ENCODE measurements around the gene CFAP44.
"Not testable (repeated sequence)": the region's sequence is repeated elsewhere in the genome, so short reads cannot be mapped to it uniquely, and the experiment has no call there.

Gene CFAP44, protein sequence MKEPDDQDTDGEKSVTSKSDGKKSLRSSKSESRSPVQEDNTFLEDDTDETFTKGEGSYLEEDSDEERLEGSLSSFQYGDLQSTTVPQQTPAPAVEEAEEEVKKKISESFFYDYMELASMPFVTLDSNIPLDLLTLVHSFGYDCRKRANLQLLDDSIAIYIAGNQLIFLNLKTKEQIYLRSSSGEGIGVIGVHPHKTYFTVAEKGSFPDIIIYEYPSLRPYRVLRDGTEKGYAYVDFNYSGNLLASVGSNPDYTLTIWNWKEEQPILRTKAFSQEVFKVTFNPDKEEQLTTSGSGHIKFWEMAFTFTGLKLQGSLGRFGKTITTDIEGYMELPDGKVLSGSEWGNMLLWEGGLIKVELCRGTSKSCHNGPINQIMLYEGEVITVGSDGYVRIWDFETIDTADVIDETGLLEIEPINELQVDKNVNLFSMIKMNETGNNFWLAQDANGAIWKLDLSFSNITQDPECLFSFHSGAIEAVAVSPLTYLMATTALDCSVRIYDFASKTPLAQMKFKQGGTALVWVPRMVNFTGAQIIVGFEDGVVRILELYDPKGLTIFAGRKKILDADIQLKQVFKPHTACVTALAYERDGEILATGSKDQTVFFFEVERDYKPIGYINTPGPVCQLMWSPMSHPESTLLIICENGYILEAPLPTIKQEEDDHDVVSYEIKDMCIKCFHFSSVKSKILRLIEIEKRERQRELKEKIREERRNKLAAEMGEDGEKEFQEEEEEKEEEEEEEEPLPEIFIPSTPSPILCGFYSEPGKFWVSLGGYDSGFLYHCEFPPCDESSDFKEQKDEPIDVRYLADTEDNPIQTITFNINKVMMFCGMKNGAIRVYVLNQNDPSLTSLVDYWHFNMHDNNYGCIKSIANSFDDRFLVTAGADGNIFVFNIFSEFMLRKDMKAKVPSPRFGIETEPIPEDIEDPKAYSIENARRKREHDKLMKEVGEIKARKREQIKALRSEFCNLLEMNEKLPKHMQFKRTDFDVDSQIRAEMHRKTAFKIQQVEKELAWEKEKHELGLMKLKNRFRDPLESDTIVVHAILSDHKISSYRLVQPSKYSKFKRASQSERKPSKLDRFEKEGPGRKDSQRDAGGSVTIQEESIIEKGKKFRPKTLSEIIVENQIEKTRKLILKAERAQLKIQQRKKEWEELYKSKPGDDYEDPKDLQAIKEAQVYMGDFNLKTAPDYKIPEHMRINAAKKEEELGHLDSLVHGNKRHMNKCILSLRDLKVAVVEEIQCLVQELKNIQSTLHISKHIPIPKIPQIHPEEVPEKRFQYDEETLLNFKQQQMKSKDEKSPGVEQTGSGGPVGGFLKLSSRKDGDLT (N-terminal part only)

GRCh38 chr3:113441051-113441770 is at the start of gene CFAP44:
CFAP44 (minus strand) TSS chr3:113441493; CDS start chr3:113433664, 7,829 bp downstream.
- DNase-seq (ENCODE audit: low spot score), result peak; percentile 96

DNA sequence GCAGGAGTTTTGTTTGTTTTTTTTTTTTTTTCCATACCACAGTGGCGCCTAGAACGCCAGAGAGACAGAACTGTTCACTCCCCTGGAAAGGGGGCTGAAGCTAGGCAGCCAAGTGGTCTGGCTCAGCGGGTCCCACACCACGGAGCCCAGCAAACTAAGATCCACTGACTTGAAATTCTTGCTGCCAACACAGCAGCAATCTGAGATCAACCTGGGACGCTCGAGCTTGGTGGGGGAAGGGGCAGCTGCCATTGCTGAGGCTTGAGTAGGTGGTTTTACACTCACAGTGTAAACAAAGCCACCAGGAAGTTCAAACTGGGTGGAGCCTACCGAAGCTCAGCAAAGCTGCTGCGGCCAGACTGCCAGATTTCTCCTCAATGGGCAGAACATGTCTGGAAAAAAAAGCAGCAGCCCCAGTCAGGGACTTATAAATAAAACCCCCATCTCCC is 43.9 kb upstream of the CFAP44 start:
- DNase-seq (ENCODE audit: low spot score), result no peak

DNA sequence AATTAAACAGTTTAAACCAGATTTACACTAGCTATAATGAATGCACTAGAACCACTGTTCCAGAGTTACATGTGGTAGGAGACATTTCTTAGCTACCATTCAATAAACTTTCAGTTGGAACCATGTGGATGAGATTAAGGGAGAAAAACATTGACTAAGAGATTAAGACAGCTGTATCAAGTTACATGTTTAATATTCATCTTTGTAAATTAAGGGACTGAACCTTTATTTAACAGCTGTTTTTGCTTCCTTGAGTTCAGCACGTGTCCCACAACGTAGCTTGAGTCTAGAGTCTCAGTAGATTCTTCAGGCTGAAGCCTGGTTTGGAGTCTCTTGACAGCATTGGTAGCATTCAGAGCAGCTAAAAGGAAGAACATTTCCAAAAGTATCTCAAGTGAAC is 27.2 kb upstream of the CFAP44 start:
- no peak for DNase-seq (ENCODE audit: low spot score)

GRCh38 chr3:113461488-113461887 is 20.2 kb upstream of the CFAP44 start:
- DNase-seq (ENCODE audit: low spot score), result no peak

DNA sequence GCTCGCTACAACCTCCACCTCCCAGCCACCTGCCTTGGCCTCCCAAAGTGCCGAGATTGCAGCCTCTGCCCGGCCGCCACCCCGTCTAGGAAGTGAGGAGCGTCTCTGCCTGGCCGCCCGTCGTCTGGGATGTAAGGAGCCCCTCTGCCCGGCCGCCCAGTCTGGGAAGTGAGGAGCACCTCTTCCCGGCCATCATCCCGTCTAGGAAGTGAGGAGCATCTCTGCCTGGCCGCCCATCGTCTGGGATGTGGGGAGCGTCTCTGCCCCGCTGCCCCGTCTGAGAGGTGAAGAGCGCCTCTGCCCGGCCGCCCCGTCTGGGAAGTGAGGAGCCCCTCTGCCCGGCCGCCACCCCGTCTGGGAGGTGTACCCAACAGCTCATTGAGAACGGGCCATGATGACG is 17.3 kb upstream of the CFAP44 start:
- DNase-seq (ENCODE audit: low spot score), result not testable (repeated sequence)

DNA sequence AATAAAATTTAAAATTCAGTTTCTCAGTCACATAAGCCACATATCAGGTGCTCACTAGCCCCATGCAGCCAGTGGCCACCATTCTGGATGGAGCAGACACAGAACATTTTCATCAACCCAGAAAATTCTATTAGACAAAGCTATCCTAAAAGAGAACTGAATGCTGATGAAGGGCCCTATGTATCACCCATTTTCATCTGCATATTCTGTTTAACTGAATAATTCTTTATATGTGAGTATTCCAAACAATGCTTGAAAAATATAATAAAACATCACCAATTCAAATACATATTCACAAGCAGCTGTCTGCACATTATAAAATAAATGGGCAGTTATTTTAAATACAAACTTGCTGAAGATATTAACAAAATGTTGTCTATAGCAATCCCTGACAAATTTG is 14.2 kb upstream of the CFAP44 start:
- DNase-seq (ENCODE audit: low spot score), result no peak

DNA sequence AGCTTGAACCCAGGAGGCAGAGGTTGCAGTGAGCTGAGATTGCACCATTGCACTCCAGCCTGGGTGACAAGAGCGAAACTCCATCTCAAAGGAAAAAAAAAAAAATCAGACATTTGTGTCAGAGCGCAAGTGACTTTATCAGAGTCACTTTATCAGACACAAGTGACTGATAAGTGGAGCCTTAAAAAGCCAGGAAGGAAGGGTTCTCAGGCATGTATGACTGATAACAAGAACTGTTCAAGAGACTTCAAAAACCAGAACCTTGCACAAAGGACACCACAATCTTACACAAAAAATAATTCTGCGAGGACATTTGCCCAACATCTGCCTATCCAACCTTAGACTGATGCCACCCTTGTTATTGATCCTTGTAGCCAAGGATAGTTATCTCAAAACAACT is 13.3 kb upstream of the CFAP44 start:
- DNase-seq (ENCODE audit: low spot score), result no peak

DNA sequence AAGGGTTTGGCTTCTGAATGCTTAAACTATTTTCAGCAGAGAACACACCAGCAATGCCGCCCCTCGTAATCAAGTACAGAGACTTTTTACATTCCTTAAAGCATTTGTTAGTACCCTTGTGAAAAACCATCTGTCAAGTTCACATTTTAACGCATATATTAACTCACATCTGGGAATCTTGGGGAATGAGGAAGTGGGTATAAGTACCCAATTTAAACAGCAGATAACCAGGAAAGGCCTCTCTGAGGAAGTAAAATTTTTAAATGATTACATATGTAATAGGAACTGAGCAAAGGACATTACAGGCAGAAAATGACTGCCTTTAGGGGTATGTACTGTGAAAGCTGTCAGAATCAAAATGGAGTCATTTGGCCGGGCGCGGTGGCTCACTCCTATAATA is 12.8 kb upstream of the CFAP44 start:
- DNase-seq (ENCODE audit: low spot score), result no peak

DNA sequence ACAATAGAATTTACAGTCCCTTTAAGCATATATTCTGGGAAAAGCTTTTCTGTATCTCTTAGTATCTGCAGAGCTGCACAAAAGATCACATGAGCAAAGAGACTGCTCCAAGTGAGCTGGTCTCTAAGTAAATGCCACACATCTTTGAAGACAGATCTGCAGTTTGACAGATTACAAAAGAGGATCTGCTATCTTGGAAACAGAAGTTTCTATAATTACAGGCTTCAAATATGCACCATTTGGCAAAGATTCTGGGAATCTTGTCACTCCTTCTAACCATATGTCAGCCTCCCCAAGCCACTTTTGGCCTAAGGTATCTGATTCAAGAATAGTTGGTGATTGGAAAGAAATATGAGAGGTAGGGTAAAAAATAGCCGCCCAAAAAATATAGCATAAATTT is 9.6 kb upstream of the CFAP44 start:
- no peak for DNase-seq (ENCODE audit: low spot score)

- no peak for DNase-seq (ENCODE audit: low spot score)
These were observed 1.7 kb downstream of the CFAP44 start for GRCh38 chr3:113439606-113440005.

- no peak for DNase-seq (ENCODE audit: low spot score)
These were observed 3.1 kb downstream of the CFAP44 start for GRCh38 chr3:113438224-113438623.

GRCh38 chr3:113437411-113437810 is 3.9 kb downstream of the CFAP44 start:
- no peak for DNase-seq (ENCODE audit: low spot score)

DNA sequence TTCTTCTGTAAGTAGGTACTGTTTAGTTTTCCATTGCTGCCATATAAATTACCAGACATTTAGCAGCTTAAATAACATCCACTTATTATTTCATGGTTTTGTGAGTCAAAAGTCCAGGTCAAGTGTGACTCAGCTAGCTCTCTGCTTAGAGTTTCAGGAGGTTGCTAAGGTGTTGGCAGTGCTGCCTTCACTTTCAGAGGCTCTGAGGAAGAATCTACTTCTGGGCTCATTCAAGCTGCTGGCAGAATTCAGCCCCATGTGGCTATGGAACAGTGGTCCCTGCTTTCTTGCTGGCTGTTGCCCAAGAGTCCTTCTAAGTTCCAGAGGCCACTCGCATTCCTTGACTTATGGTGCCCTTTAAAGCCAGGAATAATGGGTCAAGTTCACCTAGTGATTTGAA is 4.5 kb downstream of the CFAP44 start:
- DNase-seq (ENCODE audit: low spot score), result peak; percentile 19

DNA sequence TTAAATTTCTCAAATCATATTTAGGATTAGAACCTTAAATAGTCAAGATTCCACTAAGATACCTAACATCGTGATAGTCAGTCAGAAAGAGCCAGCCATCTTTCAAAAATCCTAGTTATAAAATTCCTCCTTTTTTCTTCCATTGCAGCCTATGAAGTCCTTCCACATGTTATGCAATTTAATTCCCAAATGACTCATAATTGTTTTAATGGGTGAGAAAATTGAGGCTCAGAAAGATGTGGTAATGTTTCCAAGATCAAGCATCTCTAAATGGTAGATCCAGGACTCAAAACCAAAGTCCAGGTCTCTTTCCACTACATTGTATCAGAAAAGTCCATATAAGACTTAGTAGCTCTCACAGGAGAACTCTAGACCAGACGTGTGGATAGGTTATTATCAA is 9.5 kb downstream of the CFAP44 start:
- no peak for DNase-seq (ENCODE audit: low spot score)

DNA sequence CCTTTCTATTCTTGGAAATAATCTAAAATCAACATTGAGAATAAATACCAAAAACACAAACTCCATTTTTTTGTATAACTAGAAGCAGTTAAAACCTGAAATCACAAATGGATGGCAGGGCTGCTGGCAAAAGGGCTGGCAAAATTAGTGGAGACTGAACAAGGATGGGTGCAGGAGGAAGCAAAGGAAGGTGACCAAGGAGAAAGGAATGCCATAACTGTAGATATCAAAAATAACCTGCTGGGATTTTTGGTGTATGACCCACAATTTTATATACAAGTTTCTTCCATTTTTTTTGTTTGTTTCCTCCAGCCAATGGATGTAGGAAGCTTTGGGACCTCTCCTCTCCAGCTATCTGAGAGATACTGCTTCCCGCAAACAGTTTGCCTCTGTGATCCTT is 12.7 kb downstream of the CFAP44 start:
- no peak for DNase-seq (ENCODE audit: low spot score)

- DNase-seq (ENCODE audit: low spot score), result no peak
These were observed 17.6 kb downstream of the CFAP44 start for GRCh38 chr3:113423699-113424098.

- DNase-seq (ENCODE audit: low spot score), result no peak
These were observed 20.2 kb downstream of the CFAP44 start for GRCh38 chr3:113421082-113421481.

DNA sequence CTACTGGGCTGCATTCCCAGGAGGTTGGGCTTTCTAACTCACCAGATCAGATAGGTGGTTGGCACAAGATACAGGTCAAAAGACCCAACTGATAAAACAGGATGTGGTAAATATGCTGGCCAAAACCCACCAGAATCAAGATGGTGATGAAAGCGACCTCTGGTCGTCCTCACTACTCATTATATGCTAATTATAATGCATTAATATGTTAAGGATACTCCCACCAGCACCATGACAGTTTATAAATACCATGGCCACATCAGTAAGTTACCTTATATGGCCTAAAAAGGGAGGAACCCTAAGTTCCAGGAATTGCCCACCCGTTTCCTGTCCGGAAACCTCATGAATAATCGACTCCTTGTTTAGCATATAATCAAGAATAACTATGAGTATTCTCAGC is 31.6 kb downstream of the CFAP44 start:
- DNase-seq (ENCODE audit: low spot score), result no peak

DNA sequence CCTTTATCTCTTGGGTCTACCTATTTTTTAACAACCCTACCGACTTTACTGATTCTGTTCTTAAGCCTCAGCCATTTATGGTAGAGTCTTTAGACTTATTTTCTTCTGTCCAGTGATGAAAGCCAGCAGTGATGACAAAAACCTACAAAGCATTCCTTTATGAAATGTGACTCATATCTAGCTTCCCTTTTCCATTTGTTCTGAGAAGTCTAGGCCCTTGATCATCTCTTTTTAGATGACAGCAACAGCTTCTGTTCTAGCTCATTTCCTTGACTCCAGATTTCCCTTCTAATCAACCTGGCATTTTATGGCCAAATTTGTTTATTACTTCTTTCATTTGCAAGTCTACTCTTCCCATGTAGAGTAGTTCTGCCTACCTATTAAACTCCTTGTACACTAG is 36.1 kb downstream of the CFAP44 start:
- peak; percentile 3 for DNase-seq (ENCODE audit: low spot score)

GRCh38 chr3:113404637-113405036 is 36.7 kb downstream of the CFAP44 start:
- DNase-seq (ENCODE audit: low spot score), result no peak

All from hepatic stellate cell (primary cell).